Neural crest cell (in vitro differentiated cells): ENCODE results near the gene SIRT4. TPM values are rescaled to one million over a fixed set of nuclear protein-coding genes. Genes with fewer than 3 reads are reported as not detected.

Source experiments
- DNase-seq: peaks from one replicate; pipeline ENCODE4 v3.0.0; 2021; ENCODE audit warnings: low read depth, mixed read lengths, low spot score
- H3K27ac Mint-ChIP-seq: one replicate; pipeline ENCODE4 v1.8.0; 2021; ENCODE audit warnings: mild to moderate bottlenecking, mixed read lengths; ENCODE audit not compliant: unreplicated experiment
- H3K27me3 Mint-ChIP-seq: 2 replicates; pipeline ENCODE4 v1.8.0; 2021; ENCODE audit warnings: low read depth, mild to moderate bottlenecking, mixed read lengths
- H3K36me3 Mint-ChIP-seq: 2 replicates; pipeline ENCODE4 v1.8.0; 2021; ENCODE audit warnings: low read depth, mild to moderate bottlenecking, mixed read lengths
- H3K4me1 Mint-ChIP-seq: 2 replicates; pipeline ENCODE4 v1.8.0; 2021; ENCODE audit warnings: mixed read lengths
- H3K4me3 Mint-ChIP-seq: one replicate; pipeline ENCODE4 v1.8.0; 2021; ENCODE audit warnings: mild to moderate bottlenecking, mixed read lengths
- H3K9me3 Mint-ChIP-seq: 2 replicates; pipeline ENCODE4 v1.8.0; 2021; ENCODE audit warnings: mixed read lengths
- CTCF ChIP-seq: fragments of 200-600 bp; sonication (generic); conservative IDR thresholded peaks from 2 replicates; pipeline ENCODE4 v1.5.0; 2021; ENCODE audit warnings: antibody characterized with exemption, mild to moderate bottlenecking
- total RNA-seq: library from RNA; stranded (reverse); gene quantifications from 2 replicates; pipeline ENCODE4 v1.2.1, GENCODE V29; 2021

SIRT4 gene
- total RNA-seq, 1 donor from 2014 or later, result 1.7 TPM

GRCh38 chr12:120276734-120277133 lies 25.4 kb upstream of the SIRT4 start:
- DNase-seq, result no peak
- Mint-ChIP-seq H3K4me1 (no peaks in the 10 kb centered on the region), H3K9me3 (peaks cover 3% of the 10 kb centered on the region), H3K36me3 (peaks cover 3% of the 10 kb centered on the region), H3K27ac (no peak overlapping the region), H3K27me3 (no peaks in the 10 kb centered on the region), H3K4me3 (no peak overlapping the region)
- TF ChIP-seq CTCF, result no peak

DNA sequence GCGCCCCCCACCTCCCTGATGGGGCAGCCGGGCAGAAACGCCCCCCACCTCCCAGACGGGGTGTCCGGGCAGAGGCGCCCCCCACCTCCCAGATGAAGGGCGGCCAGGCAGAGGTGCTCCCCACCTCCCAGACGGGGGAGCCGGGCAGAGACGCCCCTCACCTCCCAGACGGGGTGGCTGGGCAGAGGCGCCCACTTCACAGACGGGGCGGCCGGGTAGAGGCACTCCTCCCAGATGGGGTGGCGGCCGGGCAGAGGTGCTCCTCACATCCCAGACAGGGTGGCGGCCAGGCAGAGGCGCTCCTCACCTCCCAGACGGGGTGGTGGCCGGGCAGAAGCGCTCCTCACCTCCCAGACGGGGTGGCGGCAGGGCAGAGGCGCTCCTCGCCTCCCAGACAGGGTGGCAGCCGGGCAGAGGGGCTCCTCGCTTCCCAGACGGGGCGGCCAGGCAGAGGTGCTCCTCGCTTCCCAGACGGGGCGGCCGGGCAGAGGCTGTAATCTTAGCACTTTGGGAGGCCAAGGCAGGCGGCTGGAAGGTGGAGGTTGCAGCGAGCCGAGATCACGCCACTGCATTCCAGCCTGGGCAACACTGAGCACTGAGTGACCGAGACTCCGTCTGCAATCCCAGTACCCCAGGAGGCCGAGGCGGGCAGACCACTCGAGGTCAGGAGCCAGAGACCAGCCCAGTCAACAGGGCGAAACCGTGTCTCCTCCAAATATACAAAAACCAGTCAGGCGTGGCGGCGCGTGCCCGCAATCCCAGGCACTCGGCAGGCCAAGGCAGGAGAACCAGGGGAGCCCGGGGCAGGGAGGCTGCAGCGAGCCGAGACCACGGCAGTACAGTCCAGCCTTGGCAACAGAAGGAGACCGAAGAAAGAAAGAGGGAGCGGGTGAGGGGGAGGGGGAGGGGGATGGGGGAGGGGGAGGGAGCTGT lies 23.7 kb upstream of the SIRT4 start:
- no peak overlapping the region for H3K27ac Mint-ChIP-seq
- peaks cover 3% of the 10 kb centered on the region for H3K36me3 Mint-ChIP-seq
- no peaks in the 10 kb centered on the region for H3K4me1 Mint-ChIP-seq
- peaks cover 3% of the 10 kb centered on the region for H3K9me3 Mint-ChIP-seq
- no peaks in the 10 kb centered on the region for H3K27me3 Mint-ChIP-seq
- no peak for DNase-seq
- no peak overlapping the region for H3K4me3 Mint-ChIP-seq
- TF ChIP-seq CTCF, result no peak

DNA sequence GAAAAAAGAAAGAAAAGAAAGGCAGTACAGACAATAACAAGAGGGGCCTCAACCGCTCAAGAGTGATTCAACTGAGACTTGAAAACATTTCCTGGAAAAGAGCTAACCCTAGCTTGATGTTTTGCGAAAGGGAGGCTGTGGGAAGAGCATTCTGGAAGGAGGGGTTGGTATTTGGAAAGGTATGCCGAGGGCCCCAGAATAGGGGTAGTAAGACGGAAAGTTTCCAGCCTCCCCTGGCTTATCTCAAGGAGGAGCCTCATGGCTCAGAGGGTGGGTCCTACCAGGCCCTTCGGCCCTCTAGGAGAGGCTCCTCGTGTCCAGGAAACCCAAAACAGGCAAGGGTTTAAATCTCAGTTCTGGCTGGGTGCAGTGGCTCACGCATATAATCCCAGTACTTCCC lies 18.8 kb upstream of the SIRT4 start:
- Mint-ChIP-seq H3K27me3 (no peaks in the 10 kb centered on the region), H3K4me3 (no peak overlapping the region), H3K36me3 (peaks cover 3% of the 10 kb centered on the region), H3K9me3 (peaks cover 3% of the 10 kb centered on the region), H3K4me1 (peaks cover 15% of the 10 kb centered on the region), H3K27ac (no peak overlapping the region)
- TF ChIP-seq CTCF, result no peak
- no peak for DNase-seq

DNA sequence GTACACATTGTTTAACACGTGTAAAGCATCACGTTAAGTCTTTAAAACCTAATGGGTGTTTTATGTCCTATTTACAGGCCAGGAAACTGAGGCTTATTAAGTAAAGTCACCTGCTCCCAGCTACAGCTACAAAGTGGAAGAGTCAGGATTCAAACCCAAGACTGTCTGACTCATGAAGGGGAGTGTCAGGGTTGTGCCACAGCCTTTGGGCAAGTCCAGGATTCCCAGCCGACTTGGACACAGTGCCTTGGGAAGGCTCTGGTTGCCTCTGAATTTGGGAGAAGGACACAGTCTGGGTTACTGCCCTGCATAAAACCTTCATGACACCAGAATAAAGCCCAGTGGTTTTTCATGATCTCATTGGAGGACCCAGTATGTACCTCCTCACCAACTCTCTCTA lies 17.7 kb upstream of the SIRT4 start:
- TF ChIP-seq CTCF, result no peak

GRCh38 chr12:120286768-120287490 lies 15.2 kb upstream of the SIRT4 start:
- H3K4me1 Mint-ChIP-seq, result peaks cover 27% of the 10 kb centered on the region
- H3K4me3 Mint-ChIP-seq, result no peak overlapping the region
- no peak for DNase-seq
- no peaks in the 10 kb centered on the region for H3K9me3 Mint-ChIP-seq
- H3K27ac Mint-ChIP-seq, result peak overlapping the region; percentile 79
- no peak for TF ChIP-seq CTCF
- H3K36me3 Mint-ChIP-seq, result no peaks in the 10 kb centered on the region
- no peaks in the 10 kb centered on the region for H3K27me3 Mint-ChIP-seq

More for the DNA sequence above, 17.7 kb upstream of the SIRT4 start:
- DNase-seq, result no peak
- Mint-ChIP-seq H3K4me1 (peaks cover 17% of the 10 kb centered on the region), H3K9me3 (no peaks in the 10 kb centered on the region), H3K27me3 (no peaks in the 10 kb centered on the region), H3K27ac (no peak overlapping the region), H3K4me3 (no peak overlapping the region), H3K36me3 (no peaks in the 10 kb centered on the region)
